Activated CD4-positive, alpha-beta T cell treated with anti-CD3 and anti-CD28 coated beads, Interleukin-2, amount 10 ng/mL, durations not matched to agents 7 days and 5 days (primary cell): ENCODE measurements around the gene UBE2G2. TPM values are rescaled to one million over a fixed set of nuclear protein-coding genes. Genes with fewer than 3 reads are reported as not detected.

Experiments used
- CTCF ChIA-PET: fragments of 350-600 bp; sonication (Branson Sonifier 250); formaldehyde crosslinking; loops from one replicate; lab custom pipeline; 2021; ENCODE audit warnings: antibody characterized with exemption; lab: Charles Lee
- POLR2A ChIA-PET: fragments of 350-600 bp; sonication (Branson Sonifier 250); formaldehyde crosslinking; loops from one replicate; lab custom pipeline; 2021; ENCODE audit warnings: antibody characterized with exemption; lab: Charles Lee
- DNase-seq: peaks from one replicate; pipeline ENCODE4 v3.0.0-alpha.2; 2020
- H3K27ac Mint-ChIP-seq: one replicate; pipeline ENCODE4 v1.8.0; 2021; ENCODE audit warnings: mild to moderate bottlenecking, moderate library complexity, mixed read lengths
- H3K27me3 Mint-ChIP-seq: one replicate; pipeline ENCODE4 v1.8.0; 2021; ENCODE audit warnings: mixed read lengths
- H3K36me3 Mint-ChIP-seq: one replicate; pipeline ENCODE4 v1.8.0; 2021; ENCODE audit warnings: low read depth, mixed read lengths
- H3K4me1 Mint-ChIP-seq: one replicate; pipeline ENCODE4 v1.8.0; 2021; ENCODE audit warnings: mixed read lengths
- H3K4me3 Mint-ChIP-seq: one replicate; pipeline ENCODE4 v1.8.0; 2021; ENCODE audit warnings: mild to moderate bottlenecking, moderate library complexity, mixed read lengths
- H3K9me3 Mint-ChIP-seq: one replicate; pipeline ENCODE4 v1.8.0; 2021; ENCODE audit warnings: mixed read lengths
- total RNA-seq, 2 experiments: library from RNA; stranded (reverse); gene quantifications; one replicate each; pipeline ENCODE4 v1.2.3, GENCODE V29; 2021

UBE2G2 gene
- total RNA-seq, 2 experiments from 2014 or later, result 95.8 to 103 TPM

- Mint-ChIP-seq H3K36me3 (peaks cover 4% of the 10 kb centered on the region), H3K27me3 (no peaks in the 10 kb centered on the region), H3K9me3 (peaks cover 5% of the 10 kb centered on the region), H3K4me3 (peak overlapping the region; percentile 74), H3K27ac (peak overlapping the region; percentile 64), H3K4me1 (peaks cover 24% of the 10 kb centered on the region)
- no peak for DNase-seq
- ChIA-PET CTCF (no interaction called here), POLR2A (no interaction called here)
Observed at GRCh38 chr21:44816761-44817505, 15.3 kb upstream of the UBE2G2 start.

GRCh38 chr21:44815852-44816628 lies 14.4 kb upstream of the UBE2G2 start:
- H3K27ac Mint-ChIP-seq, result no peak overlapping the region

DNA sequence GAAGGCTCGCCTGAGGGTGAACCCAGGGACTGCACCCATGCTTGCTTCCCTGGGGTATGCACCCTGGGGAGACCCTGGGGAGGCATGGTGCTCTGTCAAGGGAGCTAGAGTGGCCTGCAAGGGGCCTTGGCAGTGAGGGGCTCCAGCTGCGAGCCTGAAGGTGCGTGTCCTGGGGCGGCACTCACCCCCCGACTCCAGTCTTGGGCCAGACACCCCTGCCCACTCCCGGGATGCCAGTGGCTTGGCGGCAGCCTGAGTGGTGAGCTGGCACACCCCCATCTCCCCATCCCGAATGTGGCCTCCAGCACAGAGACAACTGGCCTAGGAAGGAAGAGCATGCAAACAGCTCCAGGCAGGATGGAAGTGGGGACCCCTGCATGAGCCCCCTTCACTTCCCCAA lies 13.6 kb upstream of the UBE2G2 start:
- peaks cover 24% of the 10 kb centered on the region for H3K4me1 Mint-ChIP-seq

More at GRCh38 chr21:44815852-44816628, 14.4 kb upstream of the UBE2G2 start:
- Mint-ChIP-seq H3K9me3 (peaks cover 3% of the 10 kb centered on the region), H3K4me3 (peak overlapping the region; percentile 74), H3K27me3 (no peaks in the 10 kb centered on the region), H3K36me3 (peaks cover 7% of the 10 kb centered on the region), H3K4me1 (peaks cover 24% of the 10 kb centered on the region)
- no peak for DNase-seq
- POLR2A ChIA-PET, result no interaction called here
- CTCF ChIA-PET, result interaction anchor here (1.2 kb wide), 2 partner anchors 14 to 16 kb away, joined by 3 to 4 read pairs; partner anchors contain the start of gene UBE2G2

GRCh38 chr21:44814498-44815023 lies 12.9 kb upstream of the UBE2G2 start:
- ChIA-PET CTCF (interaction anchor here (1.2 kb wide), 1 partner anchor 13 kb away, joined by 4 read pairs; the partner anchor contains the start of gene UBE2G2), POLR2A (no interaction called here)
- Mint-ChIP-seq H3K27ac (no peak overlapping the region), H3K4me3 (no peak overlapping the region), H3K27me3 (no peaks in the 10 kb centered on the region), H3K36me3 (peaks cover 7% of the 10 kb centered on the region), H3K4me1 (peaks cover 24% of the 10 kb centered on the region), H3K9me3 (peaks cover 2% of the 10 kb centered on the region)
- DNase-seq, result no peak

More for the DNA sequence above, 13.6 kb upstream of the UBE2G2 start:
- Mint-ChIP-seq H3K27ac (no peak overlapping the region), H3K4me3 (no peak overlapping the region), H3K9me3 (peaks cover 3% of the 10 kb centered on the region), H3K36me3 (peaks cover 7% of the 10 kb centered on the region), H3K27me3 (no peaks in the 10 kb centered on the region)
- DNase-seq, result no peak
- ChIA-PET CTCF (interaction anchor here (1.2 kb wide), 2 partner anchors 14 to 15 kb away, joined by 3 to 4 read pairs; partner anchors contain the start of gene UBE2G2), POLR2A (no interaction called here)

GRCh38 chr21:44813727-44814126 lies 12.1 kb upstream of the UBE2G2 start:
- Mint-ChIP-seq H3K27me3 (no peaks in the 10 kb centered on the region), H3K4me3 (no peak overlapping the region), H3K9me3 (no peaks in the 10 kb centered on the region), H3K4me1 (peaks cover 22% of the 10 kb centered on the region), H3K36me3 (peaks cover 14% of the 10 kb centered on the region), H3K27ac (no peak overlapping the region)
- CTCF ChIA-PET, result no interaction called here
- POLR2A ChIA-PET, result no interaction called here
- no peak for DNase-seq

DNA sequence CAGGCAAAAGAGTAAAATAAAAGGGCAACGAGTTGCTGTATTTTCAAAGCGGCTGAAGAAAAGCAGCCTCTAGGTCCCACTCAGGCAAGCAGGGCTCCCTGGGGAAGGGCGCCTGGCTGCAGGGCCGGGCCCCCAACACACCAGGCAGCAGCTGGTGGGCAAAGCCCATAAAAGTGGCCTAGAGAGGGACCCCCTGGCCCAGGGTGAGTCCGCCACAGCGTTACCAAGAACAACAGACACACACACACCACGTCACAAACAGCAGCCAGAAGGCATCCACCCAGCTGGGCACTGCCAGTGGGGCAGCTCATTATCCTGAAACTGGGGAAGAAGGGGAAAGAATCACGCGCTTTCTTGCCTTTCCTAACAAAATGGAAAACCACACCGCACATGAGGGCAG lies 11.5 kb upstream of the UBE2G2 start:
- Mint-ChIP-seq H3K9me3 (no peaks in the 10 kb centered on the region), H3K27ac (no peak overlapping the region), H3K27me3 (no peaks in the 10 kb centered on the region), H3K4me3 (no peak overlapping the region), H3K4me1 (peaks cover 22% of the 10 kb centered on the region), H3K36me3 (peaks cover 14% of the 10 kb centered on the region)
- no peak for DNase-seq
- ChIA-PET CTCF (no interaction called here), POLR2A (interaction anchor here (0.6 kb wide), 1 partner anchor 12 kb away, joined by 3 read pairs; the partner anchor contains the start of gene UBE2G2)

GRCh38 chr21:44812640-44813039 lies 11.0 kb upstream of the UBE2G2 start:
- ChIA-PET POLR2A (interaction anchor here (0.6 kb wide), 1 partner anchor 11 kb away, joined by 3 read pairs; the partner anchor contains the start of gene UBE2G2), CTCF (no interaction called here)
- no peaks in the 10 kb centered on the region for H3K27me3 Mint-ChIP-seq
- H3K4me1 Mint-ChIP-seq, result peaks cover 22% of the 10 kb centered on the region
- no peak for DNase-seq
- H3K36me3 Mint-ChIP-seq, result peaks cover 14% of the 10 kb centered on the region
- no peaks in the 10 kb centered on the region for H3K9me3 Mint-ChIP-seq
- no peak overlapping the region for H3K4me3 Mint-ChIP-seq
- H3K27ac Mint-ChIP-seq, result no peak overlapping the region

DNA sequence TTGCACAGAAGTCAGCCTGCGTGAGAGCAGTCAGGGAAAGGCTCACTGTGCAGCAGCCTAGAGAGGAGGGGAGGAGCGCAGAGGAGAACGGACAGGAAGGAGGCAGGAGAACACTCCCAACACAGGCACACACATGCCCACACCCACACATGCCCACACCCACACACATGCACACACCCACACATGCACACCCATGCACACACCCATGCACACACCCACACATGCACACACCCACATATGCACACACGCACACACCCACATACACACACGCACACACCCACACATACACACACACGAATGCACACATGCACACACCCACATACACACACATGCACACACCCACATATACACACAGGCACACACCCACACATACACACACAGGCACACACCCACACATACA lies 9.2 kb upstream of the UBE2G2 start:
- peaks cover 9% of the 10 kb centered on the region for H3K4me1 Mint-ChIP-seq
- H3K4me3 Mint-ChIP-seq, result no peak overlapping the region
- CTCF ChIA-PET, result no interaction called here
- no peaks in the 10 kb centered on the region for H3K9me3 Mint-ChIP-seq
- peak overlapping the region; percentile 15 for H3K27ac Mint-ChIP-seq
- H3K27me3 Mint-ChIP-seq, result no peaks in the 10 kb centered on the region
- H3K36me3 Mint-ChIP-seq, result peaks cover 21% of the 10 kb centered on the region
- POLR2A ChIA-PET, result no interaction called here
- DNase-seq, result no peak

- Mint-ChIP-seq H3K27me3 (no peaks in the 10 kb centered on the region), H3K27ac (no peak overlapping the region), H3K36me3 (peaks cover 33% of the 10 kb centered on the region), H3K9me3 (no peaks in the 10 kb centered on the region), H3K4me3 (no peak overlapping the region), H3K4me1 (peaks cover 15% of the 10 kb centered on the region)
- no peak for DNase-seq
- ChIA-PET POLR2A (no interaction called here), CTCF (no interaction called here)
Observed at GRCh38 chr21:44805859-44806258, 4.2 kb upstream of the UBE2G2 start.

GRCh38 chr21:44805226-44805625 lies 3.6 kb upstream of the UBE2G2 start:
- Mint-ChIP-seq H3K9me3 (no peaks in the 10 kb centered on the region), H3K4me1 (peaks cover 21% of the 10 kb centered on the region), H3K27ac (no peak overlapping the region), H3K27me3 (no peaks in the 10 kb centered on the region), H3K4me3 (no peak overlapping the region), H3K36me3 (peaks cover 33% of the 10 kb centered on the region)
- DNase-seq, result no peak
- POLR2A ChIA-PET, result no interaction called here
- CTCF ChIA-PET, result no interaction called here

GRCh38 chr21:44804762-44805161 lies 3.1 kb upstream of the UBE2G2 start:
- no peaks in the 10 kb centered on the region for H3K9me3 Mint-ChIP-seq
- H3K36me3 Mint-ChIP-seq, result peaks cover 33% of the 10 kb centered on the region
- H3K4me3 Mint-ChIP-seq, result no peak overlapping the region
- DNase-seq, result no peak
- H3K4me1 Mint-ChIP-seq, result peaks cover 26% of the 10 kb centered on the region
- ChIA-PET CTCF (no interaction called here), POLR2A (no interaction called here)
- H3K27me3 Mint-ChIP-seq, result no peaks in the 10 kb centered on the region
- no peak overlapping the region for H3K27ac Mint-ChIP-seq

DNA sequence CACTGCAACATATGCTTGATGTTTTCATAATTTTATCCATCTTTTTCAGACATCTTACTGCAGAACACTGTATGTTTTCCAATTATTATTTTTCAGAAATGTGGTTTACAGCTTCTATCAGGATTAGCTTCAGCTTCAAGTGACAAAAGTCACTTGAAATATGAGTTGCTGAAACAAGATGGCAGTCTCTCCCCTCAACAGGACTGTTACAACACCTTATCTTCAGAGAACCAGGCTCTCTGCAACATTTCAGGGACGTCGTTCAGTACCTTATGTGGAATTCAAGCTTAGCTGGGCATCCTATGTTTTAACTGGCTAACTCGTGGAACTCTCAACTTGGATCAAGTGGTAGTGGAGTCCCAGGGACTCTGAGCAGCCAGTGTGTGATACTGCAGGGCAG lies 2.0 kb upstream of the UBE2G2 start:
- DNase-seq, result no peak
- POLR2A ChIA-PET, result no interaction called here
- Mint-ChIP-seq H3K9me3 (no peaks in the 10 kb centered on the region), H3K4me3 (peak overlapping the region; percentile 85), H3K27me3 (no peaks in the 10 kb centered on the region), H3K27ac (no peak overlapping the region), H3K36me3 (peaks cover 33% of the 10 kb centered on the region), H3K4me1 (peaks cover 34% of the 10 kb centered on the region)
- CTCF ChIA-PET, result no interaction called here
